GM23338 (cell line): ENCODE measurements around the gene SLC25A48. TPM values are rescaled to one million over a fixed set of nuclear protein-coding genes. Genes with fewer than 3 reads are reported as not detected.

Experiments
- ATAC-seq: fragments of 200-7000 bp; cut with Tn5 transposase; 3 replicates; pipeline ENCODE4 v1.9.1; 2020
- DNase-seq: peaks from one replicate; pipeline ENCODE4 v3.0.0-alpha.2; 2015; ENCODE audit warnings: low spot score
- H2AFZ ChIP-seq: fragments of 200-600 bp; sonication (generic); 2 replicates; pipeline ENCODE4 v1.8.0; 2016; ENCODE audit warnings: antibody characterized with exemption, mild to moderate bottlenecking, moderate library complexity
- H3F3A ChIP-seq: fragments of 200-600 bp; sonication (generic); replicated peaks from 2 replicates; pipeline ENCODE4 v1.8.0; 2017; ENCODE audit warnings: antibody characterized with exemption, mixed run types, low read depth
- H3K27ac ChIP-seq: fragments of 200-600 bp; sonication (generic); 2 replicates; pipeline ENCODE4 v1.6.1; 2016; ENCODE audit warnings: low read depth
- H3K27me3 ChIP-seq: fragments of 200-600 bp; sonication (generic); 2 replicates; pipeline ENCODE4 v1.8.0; 2016; ENCODE audit warnings: mild to moderate bottlenecking, mixed run types, moderate library complexity; ENCODE audit not compliant: insufficient read depth
- H3K36me3 ChIP-seq: fragments of 200-600 bp; sonication (generic); 2 replicates; pipeline ENCODE4 v1.8.0; 2016; ENCODE audit warnings: mild to moderate bottlenecking; ENCODE audit not compliant: insufficient read depth
- H3K4me1 ChIP-seq: fragments of 200-600 bp; sonication (generic); 2 replicates; pipeline ENCODE4 v1.8.0; 2016; ENCODE audit warnings: mild to moderate bottlenecking, moderate library complexity; ENCODE audit not compliant: insufficient read depth
- H3K4me2 ChIP-seq: fragments of 200-600 bp; sonication (generic); 2 replicates; pipeline ENCODE4 v1.7.1; 2017; ENCODE audit warnings: mixed run types
- H3K4me3 ChIP-seq: fragments of 200-600 bp; sonication (generic); 2 replicates; pipeline ENCODE4 v1.6.1; 2016; ENCODE audit warnings: mixed run types
- H3K79me2 ChIP-seq: fragments of 200-600 bp; sonication (generic); replicated peaks from 2 replicates; pipeline ENCODE4 v1.8.0; 2017; ENCODE audit warnings: mild to moderate bottlenecking; ENCODE audit not compliant: insufficient read depth
- H3K9me2 ChIP-seq: fragments of 200-600 bp; sonication (generic); 2 replicates; pipeline ENCODE4 v1.8.0; 2017; ENCODE audit not compliant: insufficient read depth
- H4K20me1 ChIP-seq: fragments of 200-600 bp; sonication (generic); replicated peaks from 2 replicates; pipeline ENCODE4 v1.8.0; 2017; ENCODE audit warnings: mild to moderate bottlenecking; ENCODE audit not compliant: insufficient read depth
- H3K27ac Mint-ChIP-seq: 2 replicates; pipeline ENCODE4 v1.8.0; 2020; ENCODE audit warnings: inconsistent platforms, mild to moderate bottlenecking, moderate library complexity, mixed read lengths
- H3K27me3 Mint-ChIP-seq: 3 replicates; pipeline ENCODE4 v1.8.0; 2022; ENCODE audit warnings: low read depth, mild to moderate bottlenecking, moderate library complexity, mixed read lengths, inconsistent platforms; ENCODE audit not compliant: insufficient read depth, poor library complexity
- H3K36me3 Mint-ChIP-seq: 3 replicates; pipeline ENCODE4 v1.8.0; 2021; ENCODE audit warnings: low read depth, mild to moderate bottlenecking, inconsistent platforms, moderate library complexity, mixed read lengths
- H3K4me1 Mint-ChIP-seq: 3 replicates; pipeline ENCODE4 v1.8.0; 2020; ENCODE audit warnings: mild to moderate bottlenecking, inconsistent platforms, mixed read lengths
- H3K4me3 Mint-ChIP-seq: 3 replicates; pipeline ENCODE4 v1.8.0; 2021; ENCODE audit warnings: moderate library complexity, mild to moderate bottlenecking, inconsistent platforms, mixed read lengths
- H3K9me3 Mint-ChIP-seq: 3 replicates; pipeline ENCODE4 v1.8.0; 2020; ENCODE audit warnings: moderate library complexity, mild to moderate bottlenecking, inconsistent platforms, mixed read lengths
- CREB1 ChIP-seq: fragments of 250-450 bp; sonication (Bioruptor Pico); IDR thresholded peaks from 2 replicates; pipeline ENCODE4 v1.5.0; 2020; ENCODE audit warnings: low read depth, mild to moderate bottlenecking, moderate library complexity
- CTCF ChIP-seq, 2 experiments: fragments of 200-600 bp in 1 of 2; sonication (generic) in 1 of 2; conservative IDR thresholded peaks; 2 replicates each; pipeline versions ENCODE4 v1.5.1 to v1.6.1; 2016 to 2017; ENCODE audit warnings: antibody characterized with exemption in 2 of 2, low read depth in 2 of 2, mild to moderate bottlenecking in 2 of 2, moderate library complexity in 1 of 2
- ETS1 ChIP-seq: IDR thresholded peaks from 2 replicates; pipeline ENCODE4 v1.6.1; 2016; ENCODE audit warnings: antibody characterized with exemption
- EZH2phosphoT487 ChIP-seq: fragments of 200-600 bp; sonication (generic); IDR thresholded peaks from one replicate; pipeline ENCODE4 v1.8.1; 2018; ENCODE audit warnings: antibody characterized with exemption; ENCODE audit not compliant: unreplicated experiment
- NANOG ChIP-seq: IDR thresholded peaks from 2 replicates; pipeline ENCODE4 v1.6.1; 2016; ENCODE audit warnings: antibody characterized with exemption, borderline replicate concordance
- POLR2AphosphoS5 ChIP-seq: IDR thresholded peaks from 2 replicates; pipeline ENCODE4 v1.6.1; 2016; ENCODE audit warnings: antibody characterized with exemption, low read depth
- REST ChIP-seq: IDR thresholded peaks from one replicate; pipeline ENCODE4 v1.6.1; 2018; ENCODE audit warnings: antibody characterized with exemption; ENCODE audit not compliant: unreplicated experiment
- STAT1 ChIP-seq: IDR thresholded peaks from one replicate; pipeline ENCODE4 v1.6.1; 2016; ENCODE audit warnings: antibody characterized with exemption; ENCODE audit not compliant: unreplicated experiment
- ZNF331 ChIP-seq: fragments of 250-450 bp; sonication (Bioruptor Pico); IDR thresholded peaks from 2 replicates; pipeline ENCODE4 v1.5.0; 2020; ENCODE audit warnings: low read depth, mild to moderate bottlenecking, moderate library complexity
- ZNF462 ChIP-seq: fragments of 250-450 bp; sonication (Bioruptor Pico); IDR thresholded peaks from 2 replicates; pipeline ENCODE4 v1.5.0; 2020; ENCODE audit warnings: mild to moderate bottlenecking, moderate library complexity
- polyA plus RNA-seq: library from polyadenylated mRNA; unstranded; fragments of >200 nt; fragmentation: Nextera tagmentation; extraction: Ambion mirVana; gene quantifications from 2 replicates; pipeline ENCODE4 v1.2.1, GENCODE V29; 2016
- total RNA-seq: library from RNA; depleted of rRNA; stranded (reverse); fragments of >200 nt; shearing (Covaris generic); gene quantifications from 2 replicates; pipeline ENCODE4 v1.2.3, GENCODE V29; 2014

SLC25A48 gene
- total and polyA plus RNA-seq, 2 experiments from 2014 or later: 1.1 to 1.5 TPM

- no peak for TF ChIP-seq REST
- TF ChIP-seq ZNF462 (CRISPR knock-in tag): no peak
- no peak for TF ChIP-seq POLR2AphosphoS5
These were observed 48.6 kb downstream of the SLC25A48 start (continued) for GRCh38 chr5:135883026-135883425.

- no peak overlapping the region for H3K4me3 ChIP-seq
- no peaks in the 10 kb centered on the region for H3K36me3 Mint-ChIP-seq
- DNase-seq: peak; percentile 67
- peaks cover 26% of the 10 kb centered on the region for H3K4me1 Mint-ChIP-seq
- peaks cover 10% of the 10 kb centered on the region for H3K27me3 Mint-ChIP-seq
- H3K36me3 ChIP-seq: no peaks in the 10 kb centered on the region
- no peaks in the 10 kb centered on the region for H3K9me2 ChIP-seq
- no peak overlapping the region for H3K4me3 Mint-ChIP-seq
- H2AFZ ChIP-seq: no peak overlapping the region
- no peaks in the 10 kb centered on the region for H3K79me2 ChIP-seq
- no peak overlapping the region for H3K4me2 ChIP-seq
- no peaks in the 10 kb centered on the region for H3F3A ChIP-seq
- no peak overlapping the region for H3K27ac ChIP-seq
- peak; percentile 36 for ATAC-seq
- 0 out of 2 replicates have a peak, but pooled peaks cover 9% of the 10 kb centered on the region for H3K4me1 ChIP-seq
- H3K27me3 ChIP-seq: peaks cover 9% of the 10 kb centered on the region; the same call in 1 of the 2 replicates
- no peak overlapping the region for H3K27ac Mint-ChIP-seq
- H4K20me1 ChIP-seq: no peaks in the 10 kb centered on the region
- no peaks in the 10 kb centered on the region; the same call in 2 of the 3 replicates for H3K9me3 Mint-ChIP-seq
- TF ChIP-seq ZNF331 (CRISPR knock-in tag) (no peak), NANOG (no peak), EZH2phosphoT487 (no peak), CREB1 (CRISPR knock-in tag) (no peak), CTCF (conservative IDR thresholded peaks at IDR 0.05; ENCODE audit: low read depth in 2 of 2) (peak; percentile 62 to 77), ETS1 (no peak), STAT1 (no peak)
These were observed 49.0 kb downstream of the SLC25A48 start for GRCh38 chr5:135883441-135883840.
